Measurements from ENCODE around the gene PHLDA3.
A peak's percentile ranks its signal among the peaks of the same experiment; 100 is the strongest.

PHLDA3 gene

GRCh38 chr1:201508809-201509208 lies 39.8 kb upstream of the PHLDA3 start:
- TF ChIP-seq CTCF (IDR thresholded peaks at IDR 0.05; ENCODE audit: low read depth, low read length, missing control alignments) = no peak
- no peak for DNase-seq (ENCODE audit: low read depth)
- in situ Hi-C loops (cut with HindIII; ENCODE audit: low sequenced_read_pairs) = no loop called here
- no peak overlapping the region for H3K4me3 ChIP-seq (ENCODE audit: low read depth, low read length)

DNA sequence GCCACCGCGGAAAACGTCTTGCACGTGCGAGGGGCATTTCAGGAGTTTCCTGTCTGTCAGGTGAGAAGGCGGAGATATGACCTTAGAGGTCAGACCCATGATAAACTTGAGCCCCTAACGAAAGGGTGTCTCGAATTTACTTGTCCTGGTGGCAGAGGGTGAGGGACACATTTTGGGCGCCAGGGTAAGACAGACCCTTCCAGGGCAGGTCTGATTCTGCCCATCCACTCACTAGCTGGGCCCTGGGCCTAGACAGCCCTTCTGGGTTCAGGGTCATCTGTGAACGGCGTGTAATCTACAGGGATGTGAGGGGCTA lies 38.3 kb upstream of the PHLDA3 start:
- in situ Hi-C loops (cut with HindIII; ENCODE audit: low sequenced_read_pairs) = no loop called here
- peak overlapping the region; percentile 75 for H3K4me3 ChIP-seq (ENCODE audit: low read depth, low read length)
- DNase-seq (ENCODE audit: low read depth) = no peak
- no peak for TF ChIP-seq CTCF (IDR thresholded peaks at IDR 0.05; ENCODE audit: low read depth, low read length, missing control alignments)

- H3K4me3 ChIP-seq (ENCODE audit: low read depth, low read length) = peak within 1 kb of the TSS; percentile 75
- DNase-seq (ENCODE audit: low read depth) = peak; percentile 55
- in situ Hi-C loops (cut with HindIII; ENCODE audit: low sequenced_read_pairs) = no loop called here
- no peak for TF ChIP-seq CTCF (IDR thresholded peaks at IDR 0.05; ENCODE audit: low read depth, low read length, missing control alignments)
Measured at GRCh38 chr1:201506557-201507359, 37.8 kb upstream of the PHLDA3 start, which contains the start of gene CSRP1. TSS of gene CSRP1 (minus strand) at chr1:201507123. CDS start at chr1:201496303, 10,820 bp downstream.

- in situ Hi-C loops (cut with HindIII; ENCODE audit: low sequenced_read_pairs) = no loop called here
- no peak for TF ChIP-seq CTCF (IDR thresholded peaks at IDR 0.05; ENCODE audit: low read depth, low read length, missing control alignments)
- no peak for DNase-seq (ENCODE audit: low read depth)
- H3K4me3 ChIP-seq (ENCODE audit: low read depth, low read length) = peak overlapping the region; percentile 75
Measured at GRCh38 chr1:201506092-201506491, 37.1 kb upstream of the PHLDA3 start.

DNA sequence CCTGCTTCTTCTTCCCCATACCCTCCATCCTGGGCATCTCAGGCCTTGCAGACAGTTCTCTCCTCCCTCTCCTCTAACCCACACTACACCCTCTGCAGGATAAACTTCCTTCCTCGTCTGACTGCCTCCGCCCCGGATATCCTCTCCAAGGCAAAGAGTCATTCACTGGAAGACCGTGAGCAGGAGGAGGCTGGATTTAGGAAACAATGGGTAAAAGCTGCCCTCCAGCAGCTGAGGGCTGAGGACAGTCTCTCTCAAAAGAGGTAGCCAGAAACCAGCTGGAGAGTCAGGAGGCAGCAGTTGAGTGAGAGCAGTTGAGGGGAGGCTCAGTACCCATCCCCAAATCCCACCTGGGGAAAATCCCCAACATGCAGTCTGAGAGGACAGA lies 36.5 kb upstream of the PHLDA3 start:
- TF ChIP-seq CTCF (IDR thresholded peaks at IDR 0.05; ENCODE audit: low read depth, low read length, missing control alignments) = no peak
- H3K4me3 ChIP-seq (ENCODE audit: low read depth, low read length) = peak overlapping the region; percentile 75
- in situ Hi-C loops (cut with HindIII; ENCODE audit: low sequenced_read_pairs) = no loop called here
- DNase-seq (ENCODE audit: low read depth) = no peak

- TF ChIP-seq CTCF (IDR thresholded peaks at IDR 0.05; ENCODE audit: low read depth, low read length, missing control alignments) = no peak
- in situ Hi-C loops (cut with HindIII; ENCODE audit: low sequenced_read_pairs) = no loop called here
- peak overlapping the region; percentile 75 for H3K4me3 ChIP-seq (ENCODE audit: low read depth, low read length)
- DNase-seq (ENCODE audit: low read depth) = no peak
Measured at GRCh38 chr1:201504799-201505502, 36.0 kb upstream of the PHLDA3 start.
